Karpas-422 (cell line): ENCODE results near the gene COPS9. TPM values are rescaled to one million over a fixed set of nuclear protein-coding genes. Genes with fewer than 3 reads are reported as not detected.

Experiments used
- DNase-seq: peaks from one replicate; pipeline ENCODE4 v3.0.0-alpha.2; 2015
- H2AFZ ChIP-seq: fragments of 200-600 bp; sonication (generic); 2 replicates; pipeline ENCODE4 v1.6.1; 2014; ENCODE audit warnings: antibody characterized with exemption, low read length, mixed read lengths
- H3K27ac ChIP-seq: fragments of 200-600 bp; sonication (generic); 2 replicates; pipeline ENCODE4 v1.5.1; 2014; ENCODE audit warnings: mild to moderate bottlenecking, low read length, moderate library complexity
- H3K27me3 ChIP-seq: fragments of 200-600 bp; sonication (generic); 2 replicates; pipeline ENCODE4 v1.6.1; 2014; ENCODE audit warnings: low read length, mixed read lengths
- H3K36me3 ChIP-seq: fragments of 200-600 bp; sonication (generic); 2 replicates; pipeline ENCODE4 v1.6.1; 2014; ENCODE audit warnings: low read length, mixed read lengths; ENCODE audit not compliant: insufficient read depth
- H3K4me1 ChIP-seq: fragments of 200-600 bp; sonication (generic); 2 replicates; pipeline ENCODE4 v1.6.1; 2014; ENCODE audit warnings: mild to moderate bottlenecking, low read length, mixed read lengths
- H3K4me2 ChIP-seq: fragments of 200-600 bp; sonication (generic); 2 replicates; pipeline ENCODE4 v1.6.1; 2014; ENCODE audit warnings: low read length, low read depth, mild to moderate bottlenecking; ENCODE audit not compliant: poor library complexity, severe bottlenecking
- H3K4me3 ChIP-seq: fragments of 200-600 bp; sonication (generic); 2 replicates; pipeline ENCODE4 v1.5.1; 2014; ENCODE audit warnings: mild to moderate bottlenecking, antibody characterized with exemption, low read length, mixed read lengths
- H3K79me2 ChIP-seq: fragments of 200-600 bp; sonication (generic); 2 replicates; pipeline ENCODE4 v1.6.1; 2014; ENCODE audit warnings: mild to moderate bottlenecking, low read length, mixed read lengths
- H3K9ac ChIP-seq: fragments of 200-600 bp; sonication (generic); 2 replicates; pipeline ENCODE4 v1.6.0; 2014; ENCODE audit warnings: low read length
- H3K9me2 ChIP-seq: fragments of 200-600 bp; sonication (generic), shearing (Covaris generic); replicated peaks from 2 replicates; pipeline ENCODE4 v1.6.0; 2014; ENCODE audit warnings: mild to moderate bottlenecking, low read length, moderate library complexity; ENCODE audit not compliant: insufficient read depth
- H3K9me3 ChIP-seq: fragments of 300-700, 200-600 bp; sonication (generic); 2 replicates; pipeline ENCODE4 v1.6.1; 2014; ENCODE audit warnings: low read length, mixed read lengths
- H4K20me1 ChIP-seq: fragments of 200-600 bp; sonication (generic); 2 replicates; pipeline ENCODE4 v1.6.1; 2014; ENCODE audit warnings: mild to moderate bottlenecking, antibody characterized with exemption, low read length, low read depth; ENCODE audit not compliant: insufficient read depth
- total RNA-seq: library from RNA; depleted of rRNA; stranded (reverse); fragments of >200 nt; shearing (Covaris generic); gene quantifications from 2 replicates; pipeline ENCODE4 v1.2.3, GENCODE V29; 2014; ENCODE audit warnings: low replicate concordance

COPS9 gene
- total RNA-seq, 1 experiment from 2014 or later, result 214 TPM

GRCh38 chr2:240132651-240132980 lies 3.5 kb downstream of the COPS9 start:
- H3K27me3 ChIP-seq, result no peaks in the 10 kb centered on the region
- peaks cover 9% of the 10 kb centered on the region; the same call in 1 of the 2 replicates for H3K36me3 ChIP-seq
- no peak for DNase-seq
- H2AFZ ChIP-seq, result no peak overlapping the region
- peaks cover 25% of the 10 kb centered on the region for H3K79me2 ChIP-seq
- no peak overlapping the region for H3K4me2 ChIP-seq
- no peak overlapping the region for H3K9ac ChIP-seq
- no peak overlapping the region for H3K27ac ChIP-seq
- no peaks in the 10 kb centered on the region for H3K9me2 ChIP-seq
- peaks cover 19% of the 10 kb centered on the region for H3K4me1 ChIP-seq
- H4K20me1 ChIP-seq, result peaks cover 20% of the 10 kb centered on the region
- no peaks in the 10 kb centered on the region for H3K9me3 ChIP-seq
- no peak overlapping the region for H3K4me3 ChIP-seq

- Histone ChIP-seq H4K20me1 (peaks cover 20% of the 10 kb centered on the region), H3K27me3 (no peaks in the 10 kb centered on the region), H3K36me3 (peaks cover 9% of the 10 kb centered on the region; the same call in 1 of the 2 replicates)
Measured at GRCh38 chr2:240131941-240132650, 4.0 kb downstream of the COPS9 start.

GRCh38 chr2:240131296-240131695 lies 4.8 kb downstream of the COPS9 start:
- DNase-seq, result no peak
- H3K27ac ChIP-seq, result no peak overlapping the region
- no peak overlapping the region for H2AFZ ChIP-seq
- no peak overlapping the region for H3K4me3 ChIP-seq
- peaks cover 12% of the 10 kb centered on the region for H3K4me1 ChIP-seq
- H4K20me1 ChIP-seq, result peaks cover 20% of the 10 kb centered on the region
- H3K9me3 ChIP-seq, result no peaks in the 10 kb centered on the region
- H3K9me2 ChIP-seq, result no peaks in the 10 kb centered on the region
- H3K4me2 ChIP-seq, result no peak overlapping the region
- H3K27me3 ChIP-seq, result no peaks in the 10 kb centered on the region
- H3K79me2 ChIP-seq, result peaks cover 25% of the 10 kb centered on the region
- H3K9ac ChIP-seq, result no peak overlapping the region
- H3K36me3 ChIP-seq, result peaks cover 9% of the 10 kb centered on the region; the same call in 1 of the 2 replicates

More at GRCh38 chr2:240131941-240132650, 4.0 kb downstream of the COPS9 start:
- Histone ChIP-seq H3K4me1 (peaks cover 19% of the 10 kb centered on the region), H3K9ac (no peak overlapping the region), H3K79me2 (peaks cover 25% of the 10 kb centered on the region), H3K9me3 (no peaks in the 10 kb centered on the region), H3K27ac (no peak overlapping the region), H3K4me2 (no peak overlapping the region), H3K9me2 (no peaks in the 10 kb centered on the region), H3K4me3 (no peak overlapping the region), H2AFZ (no peak overlapping the region)
- no peak for DNase-seq

- H3K27ac ChIP-seq, result no peak overlapping the region
- H3K79me2 ChIP-seq, result peaks cover 20% of the 10 kb centered on the region
- no peak overlapping the region for H3K4me2 ChIP-seq
- no peak overlapping the region for H3K9ac ChIP-seq
- peaks cover 9% of the 10 kb centered on the region; the same call in 1 of the 2 replicates for H3K36me3 ChIP-seq
- H4K20me1 ChIP-seq, result peaks cover 20% of the 10 kb centered on the region
- no peak overlapping the region for H3K4me3 ChIP-seq
- no peaks in the 10 kb centered on the region for H3K9me3 ChIP-seq
- peaks cover 11% of the 10 kb centered on the region for H3K4me1 ChIP-seq
- no peaks in the 10 kb centered on the region for H3K9me2 ChIP-seq
- no peak overlapping the region for H2AFZ ChIP-seq
- H3K27me3 ChIP-seq, result no peaks in the 10 kb centered on the region
- DNase-seq, result no peak
Measured at GRCh38 chr2:240130393-240131195, 5.5 kb downstream of the COPS9 start.

GRCh38 chr2:240129731-240130392 lies 6.2 kb downstream of the COPS9 start:
- H3K9me2 ChIP-seq, result no peaks in the 10 kb centered on the region
- peaks cover 4% of the 10 kb centered on the region for H3K4me1 ChIP-seq
- no peak overlapping the region for H3K4me3 ChIP-seq
- no peaks in the 10 kb centered on the region for H3K9me3 ChIP-seq
- no peak overlapping the region for H3K9ac ChIP-seq
- H2AFZ ChIP-seq, result no peak overlapping the region
- peaks cover 13% of the 10 kb centered on the region for H4K20me1 ChIP-seq
- H3K27ac ChIP-seq, result no peak overlapping the region
- no peak overlapping the region for H3K4me2 ChIP-seq
- H3K36me3 ChIP-seq, result peaks cover 9% of the 10 kb centered on the region; the same call in 1 of the 2 replicates
- no peak for DNase-seq
- no peaks in the 10 kb centered on the region for H3K27me3 ChIP-seq
- H3K79me2 ChIP-seq, result peaks cover 13% of the 10 kb centered on the region

- DNase-seq, result no peak
- Histone ChIP-seq H3K4me1 (no peaks in the 10 kb centered on the region), H3K9me3 (no peaks in the 10 kb centered on the region), H3K4me2 (no peak overlapping the region), H2AFZ (no peak overlapping the region), H3K9ac (no peak overlapping the region), H3K27ac (no peak overlapping the region), H4K20me1 (peaks cover 7% of the 10 kb centered on the region), H3K79me2 (peaks cover 7% of the 10 kb centered on the region), H3K36me3 (peaks cover 9% of the 10 kb centered on the region; the same call in 1 of the 2 replicates), H3K27me3 (no peaks in the 10 kb centered on the region), H3K9me2 (no peaks in the 10 kb centered on the region), H3K4me3 (no peak overlapping the region)
Measured at GRCh38 chr2:240129311-240129710, 6.8 kb downstream of the COPS9 start.

- Histone ChIP-seq H3K9me3 (no peaks in the 10 kb centered on the region), H3K36me3 (peaks cover 7% of the 10 kb centered on the region; the same call in 1 of the 2 replicates), H3K4me1 (no peaks in the 10 kb centered on the region), H2AFZ (no peak overlapping the region), H3K9me2 (no peaks in the 10 kb centered on the region), H3K4me3 (no peak overlapping the region), H3K9ac (no peak overlapping the region), H3K27me3 (no peaks in the 10 kb centered on the region), H3K79me2 (peaks cover under 1% of the 10 kb centered on the region), H3K27ac (no peak overlapping the region), H4K20me1 (peaks cover 4% of the 10 kb centered on the region; the same call in 1 of the 2 replicates), H3K4me2 (no peak overlapping the region)
- no peak for DNase-seq
Measured at GRCh38 chr2:240128608-240129145, 7.4 kb downstream of the COPS9 start.
